D721Med (cell line): ENCODE data around the gene CMC1.

ENCODE experiments used
- DNase-seq: peaks from one replicate; pipeline ENCODE4 v3.0.0; 2011; ENCODE audit warnings: low spot score; ENCODE audit not compliant: insufficient read length
- FAIRE-seq: peaks from 2 replicates; lab custom pipeline; 2011; peaks lifted over from hg19 to GRCh38; lab: Jason Lieb, UNC
- TF ChIP-seq, protein P1 (sequence below): IDR thresholded peaks from 2 replicates; pipeline ENCODE4 v1.5.1; 2012; ENCODE audit warnings: mild to moderate bottlenecking, control low read depth; ENCODE audit not compliant: insufficient read depth; ENCODE audit errors: missing control alignments

CMC1 gene

DNA sequence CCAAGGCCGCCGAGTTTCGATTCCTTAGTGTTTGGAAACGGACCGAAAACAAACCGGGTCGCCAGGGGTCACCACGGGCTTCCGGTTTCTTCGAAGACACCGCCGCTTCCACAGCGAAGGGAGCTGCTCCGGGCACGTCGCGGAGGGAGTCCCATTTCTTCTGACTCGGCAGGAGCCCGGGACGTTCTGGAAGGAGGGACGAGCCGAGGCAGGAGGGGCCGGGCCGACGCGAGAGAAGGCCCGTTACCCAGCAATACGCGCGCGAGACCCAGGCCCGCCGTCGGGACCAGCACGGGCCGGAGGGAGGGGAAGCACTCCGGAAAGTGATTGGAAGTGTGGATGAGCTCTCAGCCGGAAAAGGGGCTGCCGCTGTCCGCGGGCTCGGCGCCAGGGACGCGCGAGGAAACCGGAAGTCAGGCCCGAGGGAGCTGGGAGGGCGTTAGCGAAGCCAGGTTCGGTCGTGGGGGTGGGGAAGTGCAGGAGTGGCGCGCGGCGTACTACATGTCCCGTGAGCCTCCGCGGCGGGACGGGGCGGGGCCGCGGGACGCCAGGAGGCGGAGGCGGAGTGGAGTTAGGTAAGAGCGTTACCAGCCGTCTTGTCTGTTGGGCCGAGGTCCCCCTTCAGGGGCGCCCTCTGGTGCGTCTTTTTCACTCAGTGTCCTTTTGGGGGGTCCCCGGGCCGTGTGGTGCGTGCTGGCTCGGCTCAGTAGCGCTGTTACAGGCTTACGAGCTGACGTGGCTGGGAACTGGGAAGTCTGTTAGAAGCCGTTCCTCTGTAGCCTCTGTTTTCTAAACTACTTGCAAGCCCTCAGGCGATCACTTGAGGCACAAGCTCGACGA is 107.4 kb downstream of the CMC1 start, which contains the start of the genes AZI2 and ZCWPW2:
TSS of gene AZI2 (minus strand) at position 196 of the 840 bp plus-strand sequence. CDS start 8,207 bp downstream, outside the sequence.
TSS of gene ZCWPW2 (plus strand) at position 93 of the 840 bp plus-strand sequence. CDS start 64,348 bp downstream, outside the sequence.
- no peak for FAIRE-seq
- TF ChIP-seq, protein P1, sequence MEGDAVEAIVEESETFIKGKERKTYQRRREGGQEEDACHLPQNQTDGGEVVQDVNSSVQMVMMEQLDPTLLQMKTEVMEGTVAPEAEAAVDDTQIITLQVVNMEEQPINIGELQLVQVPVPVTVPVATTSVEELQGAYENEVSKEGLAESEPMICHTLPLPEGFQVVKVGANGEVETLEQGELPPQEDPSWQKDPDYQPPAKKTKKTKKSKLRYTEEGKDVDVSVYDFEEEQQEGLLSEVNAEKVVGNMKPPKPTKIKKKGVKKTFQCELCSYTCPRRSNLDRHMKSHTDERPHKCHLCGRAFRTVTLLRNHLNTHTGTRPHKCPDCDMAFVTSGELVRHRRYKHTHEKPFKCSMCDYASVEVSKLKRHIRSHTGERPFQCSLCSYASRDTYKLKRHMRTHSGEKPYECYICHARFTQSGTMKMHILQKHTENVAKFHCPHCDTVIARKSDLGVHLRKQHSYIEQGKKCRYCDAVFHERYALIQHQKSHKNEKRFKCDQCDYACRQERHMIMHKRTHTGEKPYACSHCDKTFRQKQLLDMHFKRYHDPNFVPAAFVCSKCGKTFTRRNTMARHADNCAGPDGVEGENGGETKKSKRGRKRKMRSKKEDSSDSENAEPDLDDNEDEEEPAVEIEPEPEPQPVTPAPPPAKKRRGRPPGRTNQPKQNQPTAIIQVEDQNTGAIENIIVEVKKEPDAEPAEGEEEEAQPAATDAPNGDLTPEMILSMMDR: no peak
- DNase-seq: peak; percentile 17

DNA sequence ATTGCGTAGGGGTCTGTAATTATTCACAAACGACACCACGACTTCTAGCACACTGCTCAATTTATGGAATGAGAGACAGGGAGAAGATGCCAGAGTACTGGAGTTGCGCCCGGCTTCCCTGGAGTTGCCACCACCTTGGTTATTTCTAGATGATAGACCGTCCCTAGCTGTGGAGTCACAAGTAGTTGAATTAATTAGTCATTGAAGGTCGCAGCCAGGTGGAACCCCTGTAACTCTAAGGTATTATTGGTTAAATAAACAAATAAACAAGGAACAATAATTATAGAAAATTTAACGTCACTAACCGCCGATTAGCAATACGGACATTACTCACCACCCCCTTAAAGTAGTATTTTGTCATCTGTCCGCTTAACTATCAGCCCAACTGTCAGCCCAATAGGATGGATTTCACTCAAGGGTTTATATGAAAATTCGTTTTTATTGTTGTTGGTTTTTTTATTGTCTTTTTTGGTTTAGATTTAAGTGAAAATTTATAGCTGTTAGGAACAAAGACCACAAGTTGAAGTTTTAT is 108.1 kb downstream of the CMC1 start:
- no peak for DNase-seq
- no peak for FAIRE-seq

More for the DNA sequence above, 108.1 kb downstream of the CMC1 start:
- TF ChIP-seq, protein P1: no peak
